CD14-positive monocyte (primary cell): ENCODE measurements around the gene KCNT1. TPM values are rescaled to one million over a fixed set of nuclear protein-coding genes. Genes with fewer than 3 reads are reported as not detected.

Experiments
- DNase-seq, 3 donors: peaks; one replicate each; pipeline ENCODE4 v3.0.0-alpha.2; 2011 to 2022
- H2AFZ ChIP-seq: 2 replicates; pipeline ENCODE4 v1.6.0; 2012; ENCODE audit warnings: mild to moderate bottlenecking, low read depth, low read length, inconsistent platforms; ENCODE audit not compliant: insufficient read depth, poor library complexity, severe bottlenecking
- H3K27ac ChIP-seq, 2 donors: 1 replicate in 1 of 2; 2 replicates in 1 of 2; pipeline ENCODE4 v1.5.1; 2012 to 2013; ENCODE audit warnings: low read length in 2 of 2, control low read depth in 1 of 2, inconsistent platforms in 1 of 2, low read depth in 1 of 2, mild to moderate bottlenecking in 1 of 2
- H3K27me3 ChIP-seq, 2 donors: one replicate each; pipeline versions ENCODE4 v1.6.0 to v1.6.1; 2011 to 2013; ENCODE audit warnings: low read length in 2 of 2; ENCODE audit not compliant: control insufficient read depth in 2 of 2, insufficient read depth in 2 of 2
- H3K36me3 ChIP-seq, 2 donors: replicated peaks in 1 of 2; 1 replicate in 1 of 2; 2 replicates in 1 of 2; pipeline versions ENCODE4 v1.5.1 to v1.6.1; 2012 to 2013; ENCODE audit warnings: low read length in 2 of 2, control low read depth in 1 of 2, inconsistent platforms in 1 of 2, mild to moderate bottlenecking in 1 of 2; ENCODE audit not compliant: insufficient read depth in 2 of 2, control insufficient read depth in 1 of 2
- H3K4me1 ChIP-seq, 2 donors: 1 replicate in 1 of 2; 2 replicates in 1 of 2; pipeline versions ENCODE4 v1.5.1 to v1.6.1; 2012 to 2013; ENCODE audit warnings: low read length in 2 of 2, control low read depth in 1 of 2, inconsistent platforms in 1 of 2, mild to moderate bottlenecking in 1 of 2, moderate library complexity in 1 of 2; ENCODE audit not compliant: insufficient read depth in 2 of 2, control insufficient read depth in 1 of 2
- H3K4me2 ChIP-seq: replicated peaks from 2 replicates; pipeline ENCODE3; 2012; ENCODE audit warnings: low read length, moderate library complexity, mild to moderate bottlenecking; ENCODE audit not compliant: poor library complexity, severe bottlenecking; ENCODE audit errors: extremely low read depth
- H3K4me3 ChIP-seq, 3 experiments: fragments of 200-600 bp in 1 of 3; sonication (generic) in 1 of 3; replicated peaks in 1 of 3; 1 replicate in 2 of 3; 2 replicates in 1 of 3; pipeline ENCODE4 v1.5.1; 2011 to 2013; ENCODE audit warnings: low read length in 3 of 3, mild to moderate bottlenecking in 3 of 3, control low read depth in 2 of 3, low read depth in 2 of 3, inconsistent platforms in 1 of 3, moderate library complexity in 1 of 3
- H3K79me2 ChIP-seq: 2 replicates; pipeline ENCODE4 v1.6.0; 2012; ENCODE audit warnings: mild to moderate bottlenecking, control low read depth, inconsistent platforms, low read length, moderate library complexity; ENCODE audit not compliant: insufficient read depth
- H3K9ac ChIP-seq: 2 replicates; pipeline ENCODE4 v1.6.0; 2017; ENCODE audit warnings: low read length, mild to moderate bottlenecking; ENCODE audit not compliant: insufficient read depth, poor library complexity, severe bottlenecking
- H3K9me3 ChIP-seq, 2 donors: replicated peaks in 1 of 2; 1 replicate in 1 of 2; 2 replicates in 1 of 2; pipeline versions ENCODE4 v1.5.1 to v1.6.1; 2012 to 2013; ENCODE audit warnings: low read length in 2 of 2, control low read depth in 1 of 2; ENCODE audit not compliant: control insufficient read depth in 1 of 2, insufficient read depth in 1 of 2
- H4K20me1 ChIP-seq: 2 replicates; pipeline ENCODE4 v1.6.0; 2012; ENCODE audit warnings: mild to moderate bottlenecking, low read length, control low read depth, moderate library complexity; ENCODE audit not compliant: insufficient read depth
- H3K27ac Mint-ChIP-seq, 7 donors: one replicate each; pipeline ENCODE4 v1.8.0; 2020; ENCODE audit warnings: mild to moderate bottlenecking in 7 of 7, mixed read lengths in 7 of 7, moderate library complexity in 6 of 7, inconsistent platforms in 2 of 7
- H3K27me3 Mint-ChIP-seq, 3 donors: one replicate each; pipeline ENCODE4 v1.8.0; 2021 to 2022; ENCODE audit warnings: low read depth in 3 of 3, mild to moderate bottlenecking in 3 of 3, mixed read lengths in 3 of 3, moderate library complexity in 3 of 3, inconsistent platforms in 1 of 3
- H3K36me3 Mint-ChIP-seq, 2 donors: one replicate each; pipeline ENCODE4 v1.8.0; 2020; ENCODE audit warnings: mixed read lengths in 2 of 2, inconsistent platforms in 1 of 2, mild to moderate bottlenecking in 1 of 2
- H3K4me1 Mint-ChIP-seq: one replicate; pipeline ENCODE4 v1.8.0; 2020; ENCODE audit warnings: mild to moderate bottlenecking, mixed read lengths
- H3K4me3 Mint-ChIP-seq, 2 donors: one replicate each; pipeline ENCODE4 v1.8.0; 2020; ENCODE audit warnings: mild to moderate bottlenecking in 2 of 2, mixed read lengths in 2 of 2, moderate library complexity in 1 of 2
- H3K9me3 Mint-ChIP-seq, 7 donors: one replicate each; pipeline ENCODE4 v1.8.0; 2020 to 2022; ENCODE audit warnings: mixed read lengths in 7 of 7, mild to moderate bottlenecking in 6 of 7, moderate library complexity in 6 of 7, inconsistent platforms in 2 of 7
- WGBS: methylation state at CpG from one replicate; pipeline ENCODE4 v1.1.5; 2013; ENCODE audit warnings: missing lambda C conversion rate; ENCODE audit not compliant: insufficient coverage; 5-methylcytosine and 5-hydroxymethylcytosine counted together
- intact Hi-C, 2 donors: fragments of 100-400 bp; cut with micrococcal nuclease; formaldehyde crosslinking; loops; one replicate each; pipeline versions ENCODE4 v1.15.0 to v1.15.1; 2023
- polyA plus RNA-seq, 3 donors: library from polyadenylated mRNA; depleted of rRNA in 1 of 3; unstranded in 2 of 3; stranded (reverse) in 1 of 3; fragments of 300-500 nt in 2 of 3; fragments of >200 nt in 1 of 3; fragmentation: Illumina TruSeq in 2 of 3; gene quantifications; 1 replicate in 2 of 3; 2 replicates in 1 of 3; pipeline ENCODE4 v1.2.3, GENCODE V29; 2012 to 2021
- TF ChIP-seq, protein P1 (sequence below): fragments of 200-600 bp; IDR thresholded peaks from one replicate; pipeline ENCODE4 v1.8.0; 2022; ENCODE audit warnings: antibody characterized with exemption, mild to moderate bottlenecking

Gene KCNT1
- polyA plus RNA-seq, 3 donors, result not detected

DNA sequence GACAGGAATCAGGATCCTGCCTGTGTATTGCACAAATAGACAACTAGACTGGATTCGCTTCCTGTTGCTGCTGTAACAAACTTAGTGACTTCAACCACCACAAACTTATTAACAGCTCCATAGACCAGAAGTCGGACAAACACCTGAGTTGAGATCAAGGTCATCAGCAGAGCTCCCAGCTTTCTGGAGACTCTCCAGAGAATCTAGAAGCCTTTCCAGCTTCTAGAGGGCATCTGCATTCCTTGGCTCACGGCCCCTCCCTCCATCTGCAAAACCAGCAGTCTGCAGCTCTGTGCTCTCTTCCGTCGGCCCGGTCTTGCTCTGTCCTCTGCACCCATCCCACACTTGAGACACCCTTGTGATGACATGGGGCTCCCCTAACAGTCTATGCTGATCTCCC, 99.1 kb downstream of the KCNT1 start:
- DNase-seq, result no peak
- H3K79me2 ChIP-seq, result no peaks in the 10 kb centered on the region
- H3K4me3 ChIP-seq, result no peak overlapping the region
- no peak overlapping the region for H2AFZ ChIP-seq
- no peak overlapping the region for H3K4me2 ChIP-seq
- H3K36me3 ChIP-seq, result no peaks in the 10 kb centered on the region
- intact Hi-C loops, result no loop called here
- no peaks in the 10 kb centered on the region for H3K9me3 ChIP-seq
- peaks cover 2% of the 10 kb centered on the region for H3K4me1 Mint-ChIP-seq
- no peaks in the 10 kb centered on the region for H3K27me3 ChIP-seq
- H3K9ac ChIP-seq, result no peak overlapping the region
- H3K27ac ChIP-seq, result no peak overlapping the region
- H3K27ac Mint-ChIP-seq, result no peak overlapping the region
- 96% methylated on average over 6 of the region's 6 CpGs for WGBS
- TF ChIP-seq, protein P1, sequence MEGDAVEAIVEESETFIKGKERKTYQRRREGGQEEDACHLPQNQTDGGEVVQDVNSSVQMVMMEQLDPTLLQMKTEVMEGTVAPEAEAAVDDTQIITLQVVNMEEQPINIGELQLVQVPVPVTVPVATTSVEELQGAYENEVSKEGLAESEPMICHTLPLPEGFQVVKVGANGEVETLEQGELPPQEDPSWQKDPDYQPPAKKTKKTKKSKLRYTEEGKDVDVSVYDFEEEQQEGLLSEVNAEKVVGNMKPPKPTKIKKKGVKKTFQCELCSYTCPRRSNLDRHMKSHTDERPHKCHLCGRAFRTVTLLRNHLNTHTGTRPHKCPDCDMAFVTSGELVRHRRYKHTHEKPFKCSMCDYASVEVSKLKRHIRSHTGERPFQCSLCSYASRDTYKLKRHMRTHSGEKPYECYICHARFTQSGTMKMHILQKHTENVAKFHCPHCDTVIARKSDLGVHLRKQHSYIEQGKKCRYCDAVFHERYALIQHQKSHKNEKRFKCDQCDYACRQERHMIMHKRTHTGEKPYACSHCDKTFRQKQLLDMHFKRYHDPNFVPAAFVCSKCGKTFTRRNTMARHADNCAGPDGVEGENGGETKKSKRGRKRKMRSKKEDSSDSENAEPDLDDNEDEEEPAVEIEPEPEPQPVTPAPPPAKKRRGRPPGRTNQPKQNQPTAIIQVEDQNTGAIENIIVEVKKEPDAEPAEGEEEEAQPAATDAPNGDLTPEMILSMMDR, result no peak
- H3K9me3 Mint-ChIP-seq, result peaks cover 0 to 8% (median 0%) of the 10 kb centered on the region in 7 donors
- no peak overlapping the region for H3K4me3 Mint-ChIP-seq
- H4K20me1 ChIP-seq, result no peaks in the 10 kb centered on the region
- no peaks in the 10 kb centered on the region for H3K4me1 ChIP-seq
- H3K27me3 Mint-ChIP-seq, result peaks cover 0 to 8% (median 0%) of the 10 kb centered on the region in 3 donors
- no peaks in the 10 kb centered on the region for H3K36me3 Mint-ChIP-seq

DNA sequence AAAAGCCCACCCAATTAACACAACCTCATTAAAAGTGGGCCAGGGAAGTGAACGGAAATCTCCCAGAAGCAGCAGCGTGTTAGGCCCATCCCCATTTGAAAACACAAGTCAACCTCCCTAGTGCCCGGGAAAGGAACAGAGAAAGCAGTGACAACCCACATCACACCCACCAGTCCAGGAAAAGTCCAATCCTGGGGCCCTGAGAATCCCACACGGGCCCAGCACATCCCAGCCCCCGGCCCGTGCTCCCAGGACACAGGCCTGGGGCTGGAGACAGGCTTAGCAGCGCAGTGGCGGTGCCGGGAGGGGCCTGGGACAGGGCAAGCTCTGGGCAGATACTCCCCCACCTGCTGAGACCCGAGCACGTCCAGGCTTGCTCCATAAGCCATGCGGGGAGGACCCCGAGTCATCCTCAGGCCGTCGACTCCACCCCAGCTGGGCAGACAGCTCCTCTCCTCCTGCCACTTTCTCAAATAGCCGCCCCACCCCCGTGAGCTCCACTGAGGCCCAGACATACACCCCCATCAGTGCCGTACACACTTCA, 101.0 kb downstream of the KCNT1 start:
- H3K9ac ChIP-seq, result no peak overlapping the region
- Mint-ChIP-seq H3K36me3 (no peaks in the 10 kb centered on the region), H3K4me1 (no peaks in the 10 kb centered on the region), H3K4me3 (no peak overlapping the region), H3K9me3 (peaks cover 0 to 8% (median 0%) of the 10 kb centered on the region in 7 donors), H3K27me3 (peaks cover 0 to 8% (median 0%) of the 10 kb centered on the region in 3 donors), H3K27ac (no peak overlapping the region)
- H3K4me2 ChIP-seq, result no peak overlapping the region
- TF ChIP-seq, protein P1, result no peak
- no peak overlapping the region for H3K4me3 ChIP-seq
- no peaks in the 10 kb centered on the region for H3K9me3 ChIP-seq
- intact Hi-C loops, result no loop called here
- no peak overlapping the region for H3K27ac ChIP-seq
- H3K27me3 ChIP-seq, result no peaks in the 10 kb centered on the region
- H3K79me2 ChIP-seq, result no peaks in the 10 kb centered on the region
- DNase-seq, result no peak
- H3K4me1 ChIP-seq, result no peaks in the 10 kb centered on the region
- H3K36me3 ChIP-seq, result no peaks in the 10 kb centered on the region
- no peak overlapping the region for H2AFZ ChIP-seq
- 82% methylated on average over 17 of the region's 18 CpGs for WGBS
- no peaks in the 10 kb centered on the region for H4K20me1 ChIP-seq
